ENCODE measurements around the gene NTHL1. TPM values are rescaled to one million over a fixed set of nuclear protein-coding genes. Genes with fewer than 3 reads are reported as not detected.

The NTHL1 gene
- total and polyA plus RNA-seq, 2 of the 13 experiments (the other 11 are each of a cell fraction or from before 2014, with no cell fraction given) = 47.5 to 64.9 TPM

DNA sequence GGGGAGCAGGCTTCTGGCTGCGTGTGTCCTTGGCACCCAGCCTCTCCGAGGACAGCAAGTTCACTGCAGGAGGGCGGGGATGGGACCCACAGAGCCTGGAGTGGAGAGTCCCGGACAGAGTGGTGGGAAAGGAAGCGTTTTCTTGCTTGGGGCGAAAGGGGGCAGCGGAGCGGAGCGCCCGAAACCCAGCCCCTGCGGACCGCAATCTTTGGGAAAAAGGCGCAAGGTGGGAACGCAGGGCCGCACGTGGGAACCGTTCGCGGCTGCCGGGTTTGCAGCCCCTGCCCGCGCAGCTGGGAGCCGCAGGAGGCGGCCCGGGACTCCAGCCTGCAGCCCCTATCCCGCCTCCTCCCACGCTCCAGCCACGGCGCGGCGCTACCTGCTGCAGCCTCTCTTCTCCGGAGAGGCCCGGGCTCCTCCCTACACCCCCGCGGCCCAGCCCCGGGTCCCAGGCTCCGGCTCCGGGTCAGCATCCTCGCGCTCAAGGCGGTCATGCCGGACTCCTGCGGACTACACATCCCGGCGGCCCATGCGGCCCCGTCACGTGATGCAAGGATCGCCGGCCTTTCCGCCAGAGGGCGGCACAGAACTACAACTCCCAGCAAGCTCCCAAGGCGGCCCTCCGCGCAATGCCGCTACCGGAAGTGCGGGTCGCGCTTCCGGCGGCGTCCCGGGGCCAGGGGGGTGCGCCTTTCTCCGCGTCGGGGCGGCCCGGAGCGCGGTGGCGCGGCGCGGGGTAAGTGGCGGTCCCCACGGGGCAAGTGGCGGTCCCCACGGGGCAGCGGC, at the start of gene NTHL1, which contains the start of gene TSC2 (continued):
- TF ChIP-seq, protein P1, sequence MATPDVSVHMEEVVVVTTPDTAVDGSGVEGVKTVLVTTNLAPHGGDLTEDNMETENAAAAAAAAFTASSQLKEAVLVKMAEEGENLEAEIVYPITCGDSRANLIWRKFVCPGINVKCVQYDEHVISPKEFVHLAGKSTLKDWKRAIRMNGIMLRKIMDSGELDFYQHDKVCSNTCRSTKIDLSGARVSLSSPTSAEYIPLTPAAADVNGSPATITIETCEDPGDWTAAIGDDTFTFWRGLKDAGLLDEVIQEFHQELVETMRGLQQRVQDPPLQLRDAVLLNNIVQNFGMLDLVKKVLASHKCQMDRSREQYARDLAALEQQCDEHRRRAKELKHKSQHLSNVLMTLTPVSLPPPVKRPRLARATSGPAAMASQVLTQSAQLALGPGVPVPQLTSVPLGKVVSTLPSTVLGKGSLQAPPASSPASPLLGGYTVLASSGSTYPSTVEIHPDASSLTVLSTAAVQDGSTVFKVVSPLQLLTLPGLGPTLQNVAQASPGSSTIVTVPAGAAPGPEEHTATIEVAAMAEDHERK (CRISPR knock-in tag; IDR thresholded peaks at IDR 0.05; ENCODE audit: low read depth) = peak; percentile 89
- TF ChIP-seq, protein P2, sequence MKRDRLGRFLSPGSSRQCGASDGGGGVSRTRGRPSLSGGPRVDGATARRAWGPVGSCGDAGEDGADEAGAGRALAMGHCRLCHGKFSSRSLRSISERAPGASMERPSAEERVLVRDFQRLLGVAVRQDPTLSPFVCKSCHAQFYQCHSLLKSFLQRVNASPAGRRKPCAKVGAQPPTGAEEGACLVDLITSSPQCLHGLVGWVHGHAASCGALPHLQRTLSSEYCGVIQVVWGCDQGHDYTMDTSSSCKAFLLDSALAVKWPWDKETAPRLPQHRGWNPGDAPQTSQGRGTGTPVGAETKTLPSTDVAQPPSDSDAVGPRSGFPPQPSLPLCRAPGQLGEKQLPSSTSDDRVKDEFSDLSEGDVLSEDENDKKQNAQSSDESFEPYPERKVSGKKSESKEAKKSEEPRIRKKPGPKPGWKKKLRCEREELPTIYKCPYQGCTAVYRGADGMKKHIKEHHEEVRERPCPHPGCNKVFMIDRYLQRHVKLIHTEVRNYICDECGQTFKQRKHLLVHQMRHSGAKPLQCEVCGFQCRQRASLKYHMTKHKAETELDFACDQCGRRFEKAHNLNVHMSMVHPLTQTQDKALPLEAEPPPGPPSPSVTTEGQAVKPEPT (CRISPR knock-in tag; IDR thresholded peaks at IDR 0.05; ENCODE audit: low read depth) = no peak
- TF ChIP-seq SOX5 (CRISPR knock-in tag; IDR thresholded peaks at IDR 0.05; ENCODE audit: borderline replicate concordance) = peak; percentile 35; the same call in 1 of the 2 replicates
- no peak for TF ChIP-seq TRIM24 (CRISPR knock-in tag; IDR thresholded peaks at IDR 0.05)
- TF ChIP-seq, protein P3, sequence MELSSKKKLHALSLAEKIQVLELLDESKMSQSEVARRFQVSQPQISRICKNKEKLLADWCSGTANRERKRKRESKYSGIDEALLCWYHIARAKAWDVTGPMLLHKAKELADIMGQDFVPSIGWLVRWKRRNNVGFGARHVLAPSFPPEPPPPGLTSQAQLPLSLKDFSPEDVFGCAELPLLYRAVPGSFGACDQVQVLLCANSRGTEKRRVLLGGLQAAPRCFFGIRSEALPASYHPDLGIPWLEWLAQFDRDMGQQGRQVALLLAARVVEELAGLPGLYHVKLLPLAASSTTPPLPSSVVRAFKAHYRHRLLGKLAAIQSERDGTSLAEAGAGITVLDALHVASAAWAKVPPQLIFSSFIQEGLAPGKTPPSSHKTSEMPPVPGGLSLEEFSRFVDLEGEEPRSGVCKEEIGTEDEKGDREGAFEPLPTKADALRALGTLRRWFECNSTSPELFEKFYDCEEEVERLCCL (CRISPR knock-in tag; IDR thresholded peaks at IDR 0.05; ENCODE audit: borderline replicate concordance) = no peak
- TF ChIP-seq RFXAP (CRISPR knock-in tag; IDR thresholded peaks at IDR 0.05; ENCODE audit: borderline replicate concordance) = no peak
- TF ChIP-seq ZNF431 (CRISPR knock-in tag; IDR thresholded peaks at IDR 0.05; ENCODE audit: borderline replicate concordance, low read depth) = no peak
- TF ChIP-seq PAX8 (CRISPR knock-in tag; IDR thresholded peaks at IDR 0.05; ENCODE audit: borderline replicate concordance) = 0 out of 2 replicates have a peak, but pooled peaks have one; percentile 19
- TF ChIP-seq POLR2A (IDR thresholded peaks at IDR 0.05; ENCODE audit: insufficient read depth in 1 of 2, low read depth in 2 of 2, low read length in 2 of 2) = peak in 1 of 2 experiments; percentile 68; a peak in 1 of 4 replicates
- no peak for TF ChIP-seq KDM6A (CRISPR knock-in tag; IDR thresholded peaks at IDR 0.05; ENCODE audit: low read depth)
- no peak for TF ChIP-seq POGZ (CRISPR knock-in tag; IDR thresholded peaks at IDR 0.05)
- TF ChIP-seq ZNF605 (CRISPR knock-in tag; IDR thresholded peaks at IDR 0.05) = peak; percentile 66; the same call in 1 of the 2 replicates
- no peak for TF ChIP-seq MBNL3 (CRISPR knock-in tag; conservative IDR thresholded peaks at IDR 0.05)
- TF ChIP-seq, protein P4, sequence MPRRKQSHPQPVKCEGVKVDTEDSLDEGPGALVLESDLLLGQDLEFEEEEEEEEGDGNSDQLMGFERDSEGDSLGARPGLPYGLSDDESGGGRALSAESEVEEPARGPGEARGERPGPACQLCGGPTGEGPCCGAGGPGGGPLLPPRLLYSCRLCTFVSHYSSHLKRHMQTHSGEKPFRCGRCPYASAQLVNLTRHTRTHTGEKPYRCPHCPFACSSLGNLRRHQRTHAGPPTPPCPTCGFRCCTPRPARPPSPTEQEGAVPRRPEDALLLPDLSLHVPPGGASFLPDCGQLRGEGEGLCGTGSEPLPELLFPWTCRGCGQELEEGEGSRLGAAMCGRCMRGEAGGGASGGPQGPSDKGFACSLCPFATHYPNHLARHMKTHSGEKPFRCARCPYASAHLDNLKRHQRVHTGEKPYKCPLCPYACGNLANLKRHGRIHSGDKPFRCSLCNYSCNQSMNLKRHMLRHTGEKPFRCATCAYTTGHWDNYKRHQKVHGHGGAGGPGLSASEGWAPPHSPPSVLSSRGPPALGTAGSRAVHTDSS (CRISPR knock-in tag; conservative IDR thresholded peaks at IDR 0.05) = no peak
- no peak for TF ChIP-seq CC2D1A (CRISPR knock-in tag; IDR thresholded peaks at IDR 0.05)
- peak; percentile 66 for TF ChIP-seq SP2 (CRISPR knock-in tag; IDR thresholded peaks at IDR 0.05)
- TF ChIP-seq ZNF644 (CRISPR knock-in tag; IDR thresholded peaks at IDR 0.05; ENCODE audit: low read depth) = no peak
- TF ChIP-seq, protein P5, sequence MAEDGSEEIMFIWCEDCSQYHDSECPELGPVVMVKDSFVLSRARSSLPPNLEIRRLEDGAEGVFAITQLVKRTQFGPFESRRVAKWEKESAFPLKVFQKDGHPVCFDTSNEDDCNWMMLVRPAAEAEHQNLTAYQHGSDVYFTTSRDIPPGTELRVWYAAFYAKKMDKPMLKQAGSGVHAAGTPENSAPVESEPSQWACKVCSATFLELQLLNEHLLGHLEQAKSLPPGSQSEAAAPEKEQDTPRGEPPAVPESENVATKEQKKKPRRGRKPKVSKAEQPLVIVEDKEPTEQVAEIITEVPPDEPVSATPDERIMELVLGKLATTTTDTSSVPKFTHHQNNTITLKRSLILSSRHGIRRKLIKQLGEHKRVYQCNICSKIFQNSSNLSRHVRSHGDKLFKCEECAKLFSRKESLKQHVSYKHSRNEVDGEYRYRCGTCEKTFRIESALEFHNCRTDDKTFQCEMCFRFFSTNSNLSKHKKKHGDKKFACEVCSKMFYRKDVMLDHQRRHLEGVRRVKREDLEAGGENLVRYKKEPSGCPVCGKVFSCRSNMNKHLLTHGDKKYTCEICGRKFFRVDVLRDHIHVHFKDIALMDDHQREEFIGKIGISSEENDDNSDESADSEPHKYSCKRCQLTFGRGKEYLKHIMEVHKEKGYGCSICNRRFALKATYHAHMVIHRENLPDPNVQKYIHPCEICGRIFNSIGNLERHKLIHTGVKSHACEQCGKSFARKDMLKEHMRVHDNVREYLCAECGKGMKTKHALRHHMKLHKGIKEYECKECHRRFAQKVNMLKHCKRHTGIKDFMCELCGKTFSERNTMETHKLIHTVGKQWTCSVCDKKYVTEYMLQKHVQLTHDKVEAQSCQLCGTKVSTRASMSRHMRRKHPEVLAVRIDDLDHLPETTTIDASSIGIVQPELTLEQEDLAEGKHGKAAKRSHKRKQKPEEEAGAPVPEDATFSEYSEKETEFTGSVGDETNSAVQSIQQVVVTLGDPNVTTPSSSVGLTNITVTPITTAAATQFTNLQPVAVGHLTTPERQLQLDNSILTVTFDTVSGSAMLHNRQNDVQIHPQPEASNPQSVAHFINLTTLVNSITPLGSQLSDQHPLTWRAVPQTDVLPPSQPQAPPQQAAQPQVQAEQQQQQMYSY (CRISPR knock-in tag; IDR thresholded peaks at IDR 0.05) = peak; percentile 83
- peak; percentile 81; the same call in 1 of the 2 replicates for TF ChIP-seq ZNF383 (CRISPR knock-in tag; IDR thresholded peaks at IDR 0.05; ENCODE audit: borderline replicate concordance)
- TF ChIP-seq RXRB (CRISPR knock-in tag; IDR thresholded peaks at IDR 0.05; ENCODE audit: borderline replicate concordance) = peak; percentile 62; the same call in 1 of the 2 replicates
